ENCODE data around the gene PSMB4.
A peak's percentile ranks its signal among the peaks of the same experiment; 100 is the strongest.
"Not testable (repeated sequence)": the region's sequence is repeated elsewhere in the genome, so short reads cannot be mapped to it uniquely, and the experiment has no call there.

Gene PSMB4

GRCh38 chr1:151399324-151400171, at the start of gene PSMB4:
PSMB4 (plus strand) TSS chr1:151399573; CDS start chr1:151399588, 15 bp downstream.
- DNase-seq, result peak; percentile 98

- DNase-seq, result not testable (repeated sequence)
Observed at GRCh38 chr1:151350323-151350722, 49.0 kb upstream of the PSMB4 start.

- DNase-seq, result no peak
Observed at GRCh38 chr1:151352021-151352718, 47.2 kb upstream of the PSMB4 start.

DNA sequence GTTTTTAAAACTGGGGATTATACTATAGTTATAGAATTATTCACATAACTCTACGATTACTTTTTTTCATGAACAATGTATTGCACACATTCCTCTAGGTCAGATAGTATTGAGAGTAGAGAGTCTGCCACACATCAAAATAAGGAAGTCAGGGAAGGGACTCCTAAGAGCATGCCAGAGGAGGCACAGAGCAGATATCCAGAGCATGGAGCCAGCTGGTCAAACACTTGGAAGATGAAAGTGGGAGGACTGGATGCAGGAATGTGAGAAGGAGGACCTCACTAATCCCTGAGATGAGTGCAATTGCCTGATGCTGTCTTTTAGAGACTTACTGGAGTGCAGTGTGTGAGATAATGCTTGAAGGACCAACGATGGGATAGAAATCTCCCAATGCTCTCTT, 42.7 kb upstream of the PSMB4 start:
- no peak for DNase-seq

DNA sequence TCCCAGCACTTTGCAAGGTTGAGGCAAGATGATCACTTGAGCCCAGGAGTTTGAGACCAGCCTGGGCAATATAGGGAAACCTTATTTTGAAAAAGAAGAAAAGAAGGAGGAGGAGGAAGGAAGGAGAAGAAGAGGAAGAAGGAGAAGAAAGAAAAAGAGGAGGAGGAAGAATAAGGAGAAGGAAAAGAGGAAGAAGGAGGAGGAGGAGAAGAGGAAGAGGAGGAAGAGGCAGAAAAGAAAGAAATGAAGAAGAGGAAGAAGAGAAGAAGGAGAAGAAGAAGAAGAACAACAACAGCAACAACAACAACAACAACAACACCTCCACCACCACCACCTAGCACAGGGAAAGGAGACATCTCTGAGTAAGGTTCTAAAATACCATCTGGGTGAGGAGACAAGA, 37.5 kb upstream of the PSMB4 start:
- no peak for DNase-seq

- no peak for DNase-seq
Observed at GRCh38 chr1:151362308-151363155, 36.8 kb upstream of the PSMB4 start.

DNA sequence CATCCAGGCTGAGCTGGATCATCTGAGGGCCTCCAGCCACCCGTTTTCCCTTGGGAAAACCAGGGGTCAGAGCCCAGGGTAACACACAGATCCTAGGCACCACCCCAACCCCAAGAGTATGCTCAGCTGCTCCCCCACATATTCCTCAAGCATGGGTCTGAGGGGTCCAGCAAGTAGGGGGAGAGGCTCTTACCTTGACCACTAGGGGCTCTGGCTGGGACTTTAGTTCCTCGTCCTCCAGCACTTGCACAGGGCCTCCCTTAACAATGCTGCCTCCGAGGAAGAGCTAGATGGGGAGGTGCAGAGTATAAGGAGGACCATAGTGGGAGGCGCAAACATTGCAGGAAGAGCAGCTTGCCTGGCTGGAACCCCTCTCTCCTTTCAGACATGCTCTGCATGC, 34.4 kb upstream of the PSMB4 start:
- DNase-seq, result no peak

DNA sequence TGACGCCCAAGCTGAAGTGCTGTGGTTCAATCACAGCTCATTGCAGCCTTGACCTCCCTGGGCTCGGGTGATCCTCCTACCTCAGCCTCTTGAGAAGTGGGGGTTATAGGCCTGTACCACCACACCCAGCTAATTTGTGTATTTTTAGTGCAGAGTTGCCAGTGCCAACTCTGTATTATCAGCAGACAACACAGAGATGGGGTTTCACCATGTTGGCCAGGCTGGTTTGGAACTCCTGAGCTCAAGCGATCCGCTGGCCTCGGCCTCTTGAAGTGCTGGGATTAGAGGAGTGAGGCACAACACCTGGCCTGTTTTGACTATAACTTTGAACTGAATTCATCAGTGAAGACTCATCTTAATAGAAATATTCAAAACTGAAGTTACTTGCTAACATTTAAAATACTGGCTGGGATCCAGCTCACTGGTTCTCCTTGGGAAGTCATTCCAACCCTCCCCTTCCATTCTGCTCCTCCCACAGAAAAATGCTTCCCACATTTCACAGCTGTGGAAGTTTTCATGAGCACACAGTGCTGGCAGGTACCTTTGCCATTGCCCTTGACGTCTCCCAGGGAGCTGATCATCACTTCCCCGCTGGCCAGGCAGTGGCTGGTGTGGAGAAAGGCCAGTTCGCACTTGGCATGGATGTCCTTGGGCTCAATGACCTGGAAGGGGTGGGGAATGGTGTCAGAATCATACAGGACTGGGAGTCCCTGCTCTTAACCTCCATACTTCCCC, 31.5 kb upstream of the PSMB4 start:
- DNase-seq, result no peak

DNA sequence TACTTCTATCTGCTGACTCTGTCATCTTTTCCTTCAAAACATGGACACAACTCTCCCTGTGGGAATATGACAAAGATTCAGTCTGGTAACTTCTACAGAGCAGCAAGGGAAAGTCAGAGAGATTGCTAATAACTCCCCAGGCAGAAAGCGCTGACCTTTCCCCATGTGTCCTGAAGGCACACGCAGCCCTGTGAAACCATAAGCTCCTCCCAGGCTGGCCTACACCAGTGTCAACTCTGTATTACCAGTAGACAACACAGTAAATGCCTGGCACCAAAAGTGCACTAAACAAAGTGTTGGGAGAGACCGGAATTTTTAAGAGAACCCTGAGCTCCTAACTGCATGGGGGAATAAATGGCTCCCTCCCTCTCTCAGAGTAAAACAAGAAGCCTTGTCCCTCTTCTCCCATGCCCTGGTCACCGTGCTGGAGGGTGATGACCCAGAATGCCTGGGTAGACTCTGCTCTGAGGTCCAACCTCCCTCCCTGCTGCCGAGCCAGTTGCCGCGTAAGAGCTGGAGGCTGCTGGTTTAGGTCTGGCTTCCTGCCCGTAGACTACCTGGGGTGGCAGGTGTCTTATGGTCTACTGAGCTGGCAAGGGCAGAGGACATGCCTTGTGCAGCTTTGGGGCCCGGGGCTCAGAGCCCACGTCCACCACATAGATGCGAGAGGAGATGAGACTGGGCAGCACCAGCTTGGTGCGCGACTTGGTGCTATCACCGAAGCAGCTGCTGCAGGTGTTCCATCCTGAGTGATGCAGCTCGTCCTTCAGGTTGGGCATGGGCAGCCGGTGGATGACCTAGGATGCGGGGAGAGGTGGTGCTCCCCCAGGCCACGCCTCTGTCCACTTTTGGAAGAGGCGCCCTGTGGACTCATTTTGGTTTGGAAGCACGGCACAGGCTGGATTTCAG, 30.7 kb upstream of the PSMB4 start:
- DNase-seq, result no peak

DNA sequence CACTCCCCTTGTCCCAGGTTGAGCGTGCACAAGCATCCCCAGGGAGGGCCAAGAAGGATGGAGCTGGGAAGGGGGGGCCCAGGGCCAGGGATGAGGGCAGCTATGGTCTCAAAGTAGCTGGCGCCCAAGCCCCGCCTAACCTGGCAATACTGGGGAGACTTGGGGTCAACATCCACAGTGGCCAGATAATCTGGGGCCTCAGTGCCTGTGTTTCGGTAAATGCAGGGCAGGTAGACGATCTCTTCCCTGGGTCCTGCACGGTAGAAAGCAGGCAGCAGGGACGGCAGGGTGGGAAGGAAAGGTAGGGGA, 30.1 kb upstream of the PSMB4 start:
- DNase-seq, result no peak

GRCh38 chr1:151369621-151370048, 29.7 kb upstream of the PSMB4 start:
- DNase-seq, result no peak

GRCh38 chr1:151370211-151370911, 29.0 kb upstream of the PSMB4 start:
- no peak for DNase-seq

- peak in 1 of 2 experiments; percentile 23 for DNase-seq
Observed at GRCh38 chr1:151371370-151372057, 27.9 kb upstream of the PSMB4 start.

GRCh38 chr1:151372058-151372934, 27.1 kb upstream of the PSMB4 start, which contains the start of gene SELENBP1:
SELENBP1 (minus strand) TSS chr1:151372705; CDS start chr1:151372641, 64 bp downstream.
- peak in 1 of 2 experiments; percentile 23 for DNase-seq

DNA sequence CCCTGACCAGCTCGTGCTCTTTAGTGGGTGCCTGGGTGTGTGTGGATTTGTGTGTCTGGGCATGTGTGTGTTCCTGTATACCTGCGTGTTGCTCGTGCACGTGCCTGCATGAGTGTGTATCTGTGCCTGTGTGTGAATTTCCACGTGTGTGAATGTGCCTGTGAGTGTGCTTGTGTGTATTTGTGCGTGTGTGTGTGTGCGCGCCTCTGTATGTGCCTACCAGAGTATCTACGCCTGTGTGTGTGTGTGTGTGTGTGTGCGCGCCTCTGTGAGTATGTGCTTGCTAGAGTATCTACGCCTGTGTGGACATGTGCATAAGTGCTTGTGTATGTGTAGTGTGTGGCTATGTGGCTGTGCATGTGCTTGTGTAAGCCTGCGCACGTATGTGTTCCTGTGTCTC, 26.2 kb upstream of the PSMB4 start:
- no peak for DNase-seq

DNA sequence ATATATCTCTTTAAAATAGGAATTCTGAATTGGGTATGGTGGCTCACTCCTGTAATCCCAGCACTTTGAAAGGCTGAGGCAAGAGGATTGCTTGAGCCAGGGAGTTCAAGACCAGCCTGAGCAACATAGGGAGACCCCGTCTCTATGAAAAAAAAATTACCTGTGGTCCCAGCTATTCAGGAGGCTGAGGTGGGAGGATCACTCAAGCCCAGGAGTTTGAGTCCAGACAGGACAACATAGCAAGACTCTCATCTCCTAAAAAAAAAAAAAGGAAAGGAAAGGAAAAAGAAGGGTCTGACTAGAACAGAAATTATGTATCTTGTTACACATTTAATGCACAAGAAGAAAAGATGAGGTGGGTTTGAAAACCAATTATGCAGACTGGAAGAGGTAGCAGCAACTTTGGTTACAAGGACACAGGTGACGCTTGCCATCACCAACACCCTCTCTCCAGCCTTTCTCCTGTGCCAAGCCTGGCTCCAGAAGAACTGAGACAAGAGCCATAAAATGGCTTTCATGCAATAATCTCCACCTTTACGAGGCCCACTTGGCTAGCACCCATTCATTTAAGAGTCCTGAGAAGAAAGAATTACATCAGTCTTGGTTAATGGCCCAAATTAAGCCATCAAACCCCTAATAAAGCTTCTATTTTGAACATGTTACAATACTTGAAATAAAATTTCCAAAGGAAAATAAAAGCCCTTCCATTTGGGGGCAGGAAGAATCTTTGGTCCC, 22.1 kb upstream of the PSMB4 start:
- DNase-seq, result no peak

DNA sequence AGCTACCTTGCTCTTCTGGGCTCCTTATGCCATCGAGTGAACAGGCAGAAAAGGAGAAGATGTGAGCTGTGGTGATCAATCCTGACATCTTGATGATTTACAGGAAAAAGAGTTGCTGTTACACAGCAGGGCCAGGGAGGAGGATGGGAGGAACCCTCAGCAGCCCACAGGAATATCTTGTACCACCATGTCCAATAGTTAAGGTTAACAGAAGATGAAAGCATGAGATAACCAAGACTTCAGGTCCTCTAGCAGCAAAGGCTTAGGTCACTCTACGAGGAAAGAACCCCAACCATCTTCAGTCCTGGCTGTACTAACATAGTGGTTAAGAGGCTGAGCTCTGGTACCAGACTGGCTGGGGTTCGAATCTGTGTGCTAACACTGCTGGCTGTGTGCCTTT, 14.8 kb upstream of the PSMB4 start:
- DNase-seq, result no peak

DNA sequence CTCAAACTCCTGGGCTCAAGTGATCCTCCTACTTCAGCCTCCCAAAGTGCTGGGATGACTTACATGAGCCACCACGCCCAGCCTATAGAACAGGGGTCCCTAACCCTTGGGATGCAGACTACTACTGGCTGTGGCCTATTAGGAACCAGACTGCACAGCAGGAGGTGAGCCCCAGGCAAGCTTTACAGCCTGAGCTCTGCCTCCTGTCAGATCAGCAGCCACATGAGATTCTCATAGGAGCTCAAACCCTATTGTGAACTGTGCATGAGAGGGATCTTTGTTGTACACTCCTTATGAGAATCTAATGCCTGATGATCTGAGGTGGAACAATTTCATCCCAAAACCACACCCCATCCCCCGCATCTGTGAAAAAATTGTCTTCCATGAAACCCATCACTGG, 13.4 kb upstream of the PSMB4 start:
- DNase-seq, result no peak
